Measurements from ENCODE around the gene TBX21.

GRCh38 chr17:47776330-47777197 lies 43.5 kb downstream of the TBX21 start:
- TF ChIP-seq, protein P1, sequence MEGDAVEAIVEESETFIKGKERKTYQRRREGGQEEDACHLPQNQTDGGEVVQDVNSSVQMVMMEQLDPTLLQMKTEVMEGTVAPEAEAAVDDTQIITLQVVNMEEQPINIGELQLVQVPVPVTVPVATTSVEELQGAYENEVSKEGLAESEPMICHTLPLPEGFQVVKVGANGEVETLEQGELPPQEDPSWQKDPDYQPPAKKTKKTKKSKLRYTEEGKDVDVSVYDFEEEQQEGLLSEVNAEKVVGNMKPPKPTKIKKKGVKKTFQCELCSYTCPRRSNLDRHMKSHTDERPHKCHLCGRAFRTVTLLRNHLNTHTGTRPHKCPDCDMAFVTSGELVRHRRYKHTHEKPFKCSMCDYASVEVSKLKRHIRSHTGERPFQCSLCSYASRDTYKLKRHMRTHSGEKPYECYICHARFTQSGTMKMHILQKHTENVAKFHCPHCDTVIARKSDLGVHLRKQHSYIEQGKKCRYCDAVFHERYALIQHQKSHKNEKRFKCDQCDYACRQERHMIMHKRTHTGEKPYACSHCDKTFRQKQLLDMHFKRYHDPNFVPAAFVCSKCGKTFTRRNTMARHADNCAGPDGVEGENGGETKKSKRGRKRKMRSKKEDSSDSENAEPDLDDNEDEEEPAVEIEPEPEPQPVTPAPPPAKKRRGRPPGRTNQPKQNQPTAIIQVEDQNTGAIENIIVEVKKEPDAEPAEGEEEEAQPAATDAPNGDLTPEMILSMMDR (tag by site-specific recombination; IDR thresholded peaks at IDR 0.05), result peak; percentile 43; the same call in 1 of the 2 replicates
- no peak for TF ChIP-seq BCL11B (tag by site-specific recombination; IDR thresholded peaks at IDR 0.05; ENCODE audit: low read depth)
- TF ChIP-seq SP2 (tag by site-specific recombination; IDR thresholded peaks at IDR 0.05), result no peak
- TF ChIP-seq, protein P2, sequence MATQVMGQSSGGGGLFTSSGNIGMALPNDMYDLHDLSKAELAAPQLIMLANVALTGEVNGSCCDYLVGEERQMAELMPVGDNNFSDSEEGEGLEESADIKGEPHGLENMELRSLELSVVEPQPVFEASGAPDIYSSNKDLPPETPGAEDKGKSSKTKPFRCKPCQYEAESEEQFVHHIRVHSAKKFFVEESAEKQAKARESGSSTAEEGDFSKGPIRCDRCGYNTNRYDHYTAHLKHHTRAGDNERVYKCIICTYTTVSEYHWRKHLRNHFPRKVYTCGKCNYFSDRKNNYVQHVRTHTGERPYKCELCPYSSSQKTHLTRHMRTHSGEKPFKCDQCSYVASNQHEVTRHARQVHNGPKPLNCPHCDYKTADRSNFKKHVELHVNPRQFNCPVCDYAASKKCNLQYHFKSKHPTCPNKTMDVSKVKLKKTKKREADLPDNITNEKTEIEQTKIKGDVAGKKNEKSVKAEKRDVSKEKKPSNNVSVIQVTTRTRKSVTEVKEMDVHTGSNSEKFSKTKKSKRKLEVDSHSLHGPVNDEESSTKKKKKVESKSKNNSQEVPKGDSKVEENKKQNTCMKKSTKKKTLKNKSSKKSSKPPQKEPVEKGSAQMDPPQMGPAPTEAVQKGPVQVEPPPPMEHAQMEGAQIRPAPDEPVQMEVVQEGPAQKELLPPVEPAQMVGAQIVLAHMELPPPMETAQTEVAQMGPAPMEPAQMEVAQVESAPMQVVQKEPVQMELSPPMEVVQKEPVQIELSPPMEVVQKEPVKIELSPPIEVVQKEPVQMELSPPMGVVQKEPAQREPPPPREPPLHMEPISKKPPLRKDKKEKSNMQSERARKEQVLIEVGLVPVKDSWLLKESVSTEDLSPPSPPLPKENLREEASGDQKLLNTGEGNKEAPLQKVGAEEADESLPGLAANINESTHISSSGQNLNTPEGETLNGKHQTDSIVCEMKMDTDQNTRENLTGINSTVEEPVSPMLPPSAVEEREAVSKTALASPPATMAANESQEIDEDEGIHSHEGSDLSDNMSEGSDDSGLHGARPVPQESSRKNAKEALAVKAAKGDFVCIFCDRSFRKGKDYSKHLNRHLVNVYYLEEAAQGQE (tag by site-specific recombination; IDR thresholded peaks at IDR 0.05), result no peak
- no peak for TF ChIP-seq ZNF2 (tag by site-specific recombination; IDR thresholded peaks at IDR 0.05)
- no peak for TF ChIP-seq ZNF292 (tag by site-specific recombination; IDR thresholded peaks at IDR 0.05; ENCODE audit: borderline replicate concordance, low read depth)
- no peak for TF ChIP-seq ZNF664 (tag by site-specific recombination; IDR thresholded peaks at IDR 0.05)
- TF ChIP-seq, protein P3, sequence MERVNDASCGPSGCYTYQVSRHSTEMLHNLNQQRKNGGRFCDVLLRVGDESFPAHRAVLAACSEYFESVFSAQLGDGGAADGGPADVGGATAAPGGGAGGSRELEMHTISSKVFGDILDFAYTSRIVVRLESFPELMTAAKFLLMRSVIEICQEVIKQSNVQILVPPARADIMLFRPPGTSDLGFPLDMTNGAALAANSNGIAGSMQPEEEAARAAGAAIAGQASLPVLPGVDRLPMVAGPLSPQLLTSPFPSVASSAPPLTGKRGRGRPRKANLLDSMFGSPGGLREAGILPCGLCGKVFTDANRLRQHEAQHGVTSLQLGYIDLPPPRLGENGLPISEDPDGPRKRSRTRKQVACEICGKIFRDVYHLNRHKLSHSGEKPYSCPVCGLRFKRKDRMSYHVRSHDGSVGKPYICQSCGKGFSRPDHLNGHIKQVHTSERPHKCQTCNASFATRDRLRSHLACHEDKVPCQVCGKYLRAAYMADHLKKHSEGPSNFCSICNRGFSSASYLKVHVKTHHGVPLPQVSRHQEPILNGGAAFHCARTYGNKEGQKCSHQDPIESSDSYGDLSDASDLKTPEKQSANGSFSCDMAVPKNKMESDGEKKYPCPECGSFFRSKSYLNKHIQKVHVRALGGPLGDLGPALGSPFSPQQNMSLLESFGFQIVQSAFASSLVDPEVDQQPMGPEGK (tag by site-specific recombination; IDR thresholded peaks at IDR 0.05), result no peak
- TF ChIP-seq ZNF121 (tag by site-specific recombination; IDR thresholded peaks at IDR 0.05), result no peak

All from HEK293 (cell line).